HepG2 (cell line): ENCODE data around the gene MICAL3. TPM values are rescaled to one million over a fixed set of nuclear protein-coding genes. Genes with fewer than 3 reads are reported as not detected.

Source experiments
- ATAC-seq: fragments of 200-7000 bp; cut with Tn5 transposase; 3 replicates; pipeline ENCODE4 v1.9.1; 2020; ENCODE audit warnings: mild to moderate bottlenecking, moderate library complexity
- BruUV-seq: library from RNA; stranded (reverse); fragments of 400-500 nt; replicated peaks from 2 replicates; lab custom pipeline; 2021; lab: Mats Ljungman, UMichigan
- CTCF ChIA-PET: fragments of 300-600 bp; formaldehyde crosslinking; extraction: SDS; loops from one replicate; lab custom pipeline; 2021; ENCODE audit warnings: low total read pairs, inconsistent platforms, low intra/inter-chr PET ratio; lab: Yijun Ruan, JAX
- POLR2A ChIA-PET: fragments of 350-600 bp; sonication (Branson Sonifier 250); formaldehyde crosslinking; loops from one replicate; lab custom pipeline; 2020; ENCODE audit warnings: antibody characterized with exemption, inconsistent platforms; lab: Yijun Ruan, JAX
- DNase-seq: peaks from one replicate; pipeline ENCODE4 v3.0.0-alpha.2; 2015; ENCODE audit warnings: low spot score
- FAIRE-seq: peaks from 3 replicates; lab custom pipeline; 2011; peaks lifted over from hg19 to GRCh38; lab: Jason Lieb, UNC
- H2AFZ ChIP-seq: one replicate; pipeline ENCODE4 v1.6.1; 2011; ENCODE audit warnings: low read length, inconsistent platforms
- H3K27ac ChIP-seq: fragments of 300-600 bp; 3 replicates; pipeline ENCODE4 v1.8.0; 2011; ENCODE audit warnings: mixed run types, mild to moderate bottlenecking, mixed read lengths, low read length, inconsistent platforms; ENCODE audit not compliant: insufficient read depth; ENCODE audit errors: extremely low read length
- H3K27me3 ChIP-seq, 2 experiments: fragments of 200-600 bp in 1 of 2; 2 replicates in 1 of 2; 3 replicates in 1 of 2; pipeline versions ENCODE4 v1.6.0 to v1.8.0; 2011; ENCODE audit warnings: low read length in 2 of 2, mild to moderate bottlenecking in 2 of 2, moderate library complexity in 2 of 2, inconsistent platforms in 1 of 2; ENCODE audit not compliant: insufficient read depth in 2 of 2, control insufficient read depth in 1 of 2
- H3K36me3 ChIP-seq, 2 experiments: fragments of 200-600 bp in 1 of 2; replicated peaks in 1 of 2; 2 replicates in 1 of 2; 3 replicates in 1 of 2; pipeline versions ENCODE4 v1.5.1 to v1.8.0; 2011; ENCODE audit warnings: low read length in 2 of 2, inconsistent platforms in 1 of 2; ENCODE audit not compliant: insufficient read depth in 2 of 2, control insufficient read depth in 1 of 2
- H3K4me1 ChIP-seq: 2 replicates; pipeline ENCODE4 v1.5.1; 2012; ENCODE audit warnings: low read length, inconsistent platforms; ENCODE audit not compliant: insufficient read depth
- H3K4me2 ChIP-seq: 2 replicates; pipeline ENCODE4 v1.6.0; 2011; ENCODE audit warnings: low read depth, low read length, inconsistent platforms
- H3K4me3 ChIP-seq, 3 experiments: fragments of 200-600 bp in 1 of 3; sonication (generic), shearing (Covaris generic) in 1 of 3; replicated peaks in 1 of 3; 2 replicates each; pipeline ENCODE4 v1.5.1; 2011 to 2016; ENCODE audit warnings: low read length in 3 of 3, inconsistent platforms in 2 of 3, low read depth in 2 of 3, mild to moderate bottlenecking in 2 of 3, control low read depth in 1 of 3, mixed read lengths in 1 of 3; ENCODE audit not compliant: insufficient read depth in 1 of 3
- H3K79me2 ChIP-seq: one replicate; pipeline ENCODE4 v1.6.1; 2011; ENCODE audit warnings: low read length, inconsistent platforms; ENCODE audit not compliant: insufficient read depth
- H3K9ac ChIP-seq: 2 replicates; pipeline ENCODE4 v1.6.0; 2011; ENCODE audit warnings: mild to moderate bottlenecking, low read depth, low read length, inconsistent platforms; ENCODE audit not compliant: insufficient read depth
- H3K9me3 ChIP-seq: 2 replicates; pipeline ENCODE4 v1.5.1; 2012; ENCODE audit warnings: mild to moderate bottlenecking, low read length
- H4K20me1 ChIP-seq: 2 replicates; pipeline ENCODE4 v1.6.0; 2011; ENCODE audit warnings: inconsistent platforms, mild to moderate bottlenecking, low read length, moderate library complexity; ENCODE audit not compliant: insufficient read depth
- DR1 ChIP-seq: sonication (generic); formaldehyde crosslinking; IDR thresholded peaks from 2 replicates; pipeline ENCODE4 v1.8.0; 2021; ENCODE audit warnings: mild to moderate bottlenecking, missing genetic modification reagents, inconsistent platforms
- EZH2 ChIP-seq: conservative IDR thresholded peaks from 2 replicates; pipeline ENCODE4 v1.6.1; 2012; ENCODE audit warnings: mild to moderate bottlenecking, low read depth, low read length, moderate library complexity
- KAT8 ChIP-seq: IDR thresholded peaks from 2 replicates; pipeline ENCODE4 v1.6.1; 2016; ENCODE audit warnings: missing genetic modification reagents, missing compliant biosample characterization
- MEIS2 ChIP-seq: sonication (generic); formaldehyde crosslinking; IDR thresholded peaks from 2 replicates; pipeline ENCODE4 v1.9.0; 2021; ENCODE audit warnings: mild to moderate bottlenecking, missing genetic modification reagents
- PHF8 ChIP-seq: sonication (generic); formaldehyde crosslinking; IDR thresholded peaks from 2 replicates; pipeline ENCODE4 v1.5.0; 2020; ENCODE audit warnings: missing genetic modification reagents
- RARA ChIP-seq: IDR thresholded peaks from 2 replicates; pipeline ENCODE4 v1.6.1; 2016; ENCODE audit warnings: missing genetic modification reagents, missing compliant biosample characterization
- SALL1 ChIP-seq: sonication (generic); formaldehyde crosslinking; IDR thresholded peaks from 2 replicates; pipeline ENCODE4 v1.8.0; 2022; ENCODE audit warnings: mild to moderate bottlenecking, missing genetic modification reagents
- ZNF335 ChIP-seq: sonication (generic); formaldehyde crosslinking; IDR thresholded peaks from 2 replicates; pipeline ENCODE4 v1.4.0; 2020; ENCODE audit warnings: missing genetic modification reagents
- ZNF432 ChIP-seq: sonication (generic); formaldehyde crosslinking; IDR thresholded peaks from 2 replicates; pipeline ENCODE4 v1.5.0; 2020; ENCODE audit warnings: missing genetic modification reagents, mild to moderate bottlenecking, borderline replicate concordance
- ZNF446 ChIP-seq: sonication (generic); formaldehyde crosslinking; IDR thresholded peaks from 2 replicates; pipeline ENCODE4 v1.5.0; 2020; ENCODE audit warnings: mild to moderate bottlenecking, missing genetic modification reagents
- ZNF703 ChIP-seq: sonication (generic); formaldehyde crosslinking; IDR thresholded peaks from 2 replicates; pipeline ENCODE4 v1.5.1; 2020; ENCODE audit warnings: missing genetic modification reagents, mild to moderate bottlenecking, moderate library complexity, borderline replicate concordance
- WGBS: methylation state at CpG from one replicate; pipeline ENCODE4 v1.1.6; 2017; ENCODE audit warnings: low lambda C conversion rate; 5-methylcytosine and 5-hydroxymethylcytosine counted together
- in situ Hi-C: cut with HindIII; loops from 2 replicates; pipeline ENCODE4 v1.10.0; 2017; ENCODE audit warnings: low pct_unique_long_range_greater_than_20kb; ENCODE audit not compliant: extremely low pct_ligation_motif_present
- intact Hi-C: fragments of 100-400 bp; cut with micrococcal nuclease; formaldehyde crosslinking; loops from one replicate; pipeline ENCODE4 v1.10.0; 2022; ENCODE audit not compliant: unreplicated experiment
- polyA plus RNA-seq, 8 experiments: library from polyadenylated mRNA; depleted of rRNA in 3 of 8; stranded (reverse) in 7 of 8; unstranded in 1 of 8; fragments of >200 nt; fragmentation: Illumina TruSeq in 4 of 8; extraction: Trizol in 4 of 8; gene quantifications; 2 replicates each; pipeline versions ENCODE4 v1.2.1 to v1.2.3, GENCODE V29; 2011 to 2016; ENCODE audit warnings: low read depth in 4 of 8, missing spikeins in 1 of 8, mixed read lengths in 1 of 8; ENCODE audit not compliant: insufficient read depth in 1 of 8
- total RNA-seq, 5 experiments: library from RNA; depleted of rRNA; stranded (reverse); fragments of >200 nt; fragmentation: Illumina TruSeq; extraction: Trizol; gene quantifications; 2 replicates each; pipeline ENCODE4 v1.2.3, GENCODE V29; 2016; ENCODE audit warnings: low read depth in 1 of 5
- TF ChIP-seq, protein P1 (sequence below): sonication (generic); formaldehyde crosslinking; IDR thresholded peaks from 2 replicates; pipeline ENCODE4 v1.5.0; 2020; ENCODE audit warnings: missing genetic modification reagents
- TF ChIP-seq, protein P2 (sequence below): sonication (generic); formaldehyde crosslinking; IDR thresholded peaks from 2 replicates; pipeline ENCODE4 v1.5.1; 2020; ENCODE audit warnings: missing genetic modification reagents, mild to moderate bottlenecking, borderline replicate concordance
- TF ChIP-seq, protein P3 (sequence below): sonication (generic); formaldehyde crosslinking; IDR thresholded peaks from 2 replicates; pipeline ENCODE4 v1.4.0; 2020; ENCODE audit warnings: missing genetic modification reagents
- TF ChIP-seq, protein P4 (sequence below): sonication (generic); formaldehyde crosslinking; IDR thresholded peaks from 2 replicates; pipeline ENCODE4 v1.9.0; 2021; ENCODE audit warnings: missing genetic modification reagents, mild to moderate bottlenecking, borderline replicate concordance
- TF ChIP-seq, protein P5 (sequence below): sonication (generic); formaldehyde crosslinking; conservative IDR thresholded peaks from 2 replicates; pipeline ENCODE4 v1.8.0; 2022; ENCODE audit warnings: low read depth, missing genetic modification reagents
- TF ChIP-seq, protein P6 (sequence below): sonication (generic); formaldehyde crosslinking; IDR thresholded peaks from 2 replicates; pipeline ENCODE4 v1.8.0; 2022; ENCODE audit warnings: missing genetic modification reagents, mild to moderate bottlenecking, borderline replicate concordance

The MICAL3 gene
- total and polyA plus RNA-seq, 2 of the 13 experiments (the other 11 are each of a cell fraction or from before 2014, with no cell fraction given) = 5.3 to 12.5 TPM

DNA sequence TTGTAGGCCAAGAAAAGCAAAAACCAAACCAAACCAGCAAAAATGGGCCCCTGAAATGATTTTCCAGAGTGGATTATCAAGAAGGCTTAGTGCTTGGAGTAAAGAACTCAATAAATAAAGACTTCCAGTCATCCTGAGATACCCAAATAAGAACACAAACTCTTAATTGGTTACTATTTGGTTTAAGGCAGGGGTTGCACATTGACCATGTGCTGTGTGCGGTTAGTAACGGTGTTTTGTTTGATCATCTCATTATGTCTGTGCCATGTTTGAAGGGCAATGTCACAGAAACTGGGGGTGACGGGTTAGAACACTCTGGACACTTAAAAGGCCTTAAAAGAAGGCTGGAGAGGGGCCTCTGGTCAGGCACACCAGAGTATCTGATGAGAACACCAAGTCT is 9.7 kb upstream of the MICAL3 start:
- intact Hi-C loops = loop anchor here (2.0 kb wide), 1 partner anchor 43 kb away; the partner anchor contains the start of gene PEX26
- ATAC-seq (no peak), DNase-seq (no peak), FAIRE-seq (no peak)
- Histone ChIP-seq H3K4me3 (no peak overlapping the region), H3K9me3 (no peaks in the 10 kb centered on the region), H2AFZ (no peak overlapping the region), H3K36me3 (no peaks in the 10 kb centered on the region), H3K4me2 (no peak overlapping the region), H3K4me1 (peaks cover 38% of the 10 kb centered on the region), H3K27ac (no peak overlapping the region), H3K27me3 (peaks cover 0 to 8% of the 10 kb centered on the region in 2 experiments; a peak in 1 of 5 replicates), H4K20me1 (no peaks in the 10 kb centered on the region), H3K9ac (no peak overlapping the region), H3K79me2 (no peaks in the 10 kb centered on the region)
- 2% methylated on average over 3 of the region's 3 CpGs for WGBS
- CTCF ChIA-PET = no interaction called here
- in situ Hi-C loops = no loop called here
- BruUV-seq = no TSS peak
- POLR2A ChIA-PET = interaction anchor here (1.0 to 1.8 kb wide), 3 partner anchors 10 to 30 kb away, joined by 3 to 4 read pairs (median 4); no protein-coding TSS in a partner anchor
- TF ChIP-seq EZH2 = no peak
- TF ChIP-seq, protein P1, sequence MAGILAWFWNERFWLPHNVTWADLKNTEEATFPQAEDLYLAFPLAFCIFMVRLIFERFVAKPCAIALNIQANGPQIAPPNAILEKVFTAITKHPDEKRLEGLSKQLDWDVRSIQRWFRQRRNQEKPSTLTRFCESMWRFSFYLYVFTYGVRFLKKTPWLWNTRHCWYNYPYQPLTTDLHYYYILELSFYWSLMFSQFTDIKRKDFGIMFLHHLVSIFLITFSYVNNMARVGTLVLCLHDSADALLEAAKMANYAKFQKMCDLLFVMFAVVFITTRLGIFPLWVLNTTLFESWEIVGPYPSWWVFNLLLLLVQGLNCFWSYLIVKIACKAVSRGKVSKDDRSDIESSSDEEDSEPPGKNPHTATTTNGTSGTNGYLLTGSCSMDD = no peak
- no peak for TF ChIP-seq MEIS2 (CRISPR knock-in tag)
- TF ChIP-seq, protein P2, sequence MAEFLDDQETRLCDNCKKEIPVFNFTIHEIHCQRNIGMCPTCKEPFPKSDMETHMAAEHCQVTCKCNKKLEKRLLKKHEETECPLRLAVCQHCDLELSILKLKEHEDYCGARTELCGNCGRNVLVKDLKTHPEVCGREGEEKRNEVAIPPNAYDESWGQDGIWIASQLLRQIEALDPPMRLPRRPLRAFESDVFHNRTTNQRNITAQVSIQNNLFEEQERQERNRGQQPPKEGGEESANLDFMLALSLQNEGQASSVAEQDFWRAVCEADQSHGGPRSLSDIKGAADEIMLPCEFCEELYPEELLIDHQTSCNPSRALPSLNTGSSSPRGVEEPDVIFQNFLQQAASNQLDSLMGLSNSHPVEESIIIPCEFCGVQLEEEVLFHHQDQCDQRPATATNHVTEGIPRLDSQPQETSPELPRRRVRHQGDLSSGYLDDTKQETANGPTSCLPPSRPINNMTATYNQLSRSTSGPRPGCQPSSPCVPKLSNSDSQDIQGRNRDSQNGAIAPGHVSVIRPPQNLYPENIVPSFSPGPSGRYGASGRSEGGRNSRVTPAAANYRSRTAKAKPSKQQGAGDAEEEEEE (CRISPR knock-in tag) = no peak
- TF ChIP-seq, protein P3, sequence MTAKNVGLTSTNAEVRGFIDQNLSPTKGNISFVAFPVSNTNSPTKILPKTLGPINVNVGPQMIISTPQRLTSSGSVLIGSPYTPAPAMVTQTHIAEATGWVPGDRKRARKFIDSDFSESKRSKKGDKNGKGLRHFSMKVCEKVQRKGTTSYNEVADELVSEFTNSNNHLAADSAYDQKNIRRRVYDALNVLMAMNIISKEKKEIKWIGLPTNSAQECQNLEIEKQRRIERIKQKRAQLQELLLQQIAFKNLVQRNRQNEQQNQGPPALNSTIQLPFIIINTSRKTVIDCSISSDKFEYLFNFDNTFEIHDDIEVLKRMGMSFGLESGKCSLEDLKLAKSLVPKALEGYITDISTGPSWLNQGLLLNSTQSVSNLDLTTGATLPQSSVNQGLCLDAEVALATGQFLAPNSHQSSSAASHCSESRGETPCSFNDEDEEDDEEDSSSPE = no peak
- TF ChIP-seq RARA (CRISPR knock-in tag) = no peak
- TF ChIP-seq ZNF432 (CRISPR knock-in tag) = no peak
- TF ChIP-seq SALL1 (CRISPR knock-in tag) = no peak
- no peak for TF ChIP-seq DR1 (CRISPR knock-in tag)
- TF ChIP-seq PHF8 (CRISPR knock-in tag) = no peak
- TF ChIP-seq, protein P4, sequence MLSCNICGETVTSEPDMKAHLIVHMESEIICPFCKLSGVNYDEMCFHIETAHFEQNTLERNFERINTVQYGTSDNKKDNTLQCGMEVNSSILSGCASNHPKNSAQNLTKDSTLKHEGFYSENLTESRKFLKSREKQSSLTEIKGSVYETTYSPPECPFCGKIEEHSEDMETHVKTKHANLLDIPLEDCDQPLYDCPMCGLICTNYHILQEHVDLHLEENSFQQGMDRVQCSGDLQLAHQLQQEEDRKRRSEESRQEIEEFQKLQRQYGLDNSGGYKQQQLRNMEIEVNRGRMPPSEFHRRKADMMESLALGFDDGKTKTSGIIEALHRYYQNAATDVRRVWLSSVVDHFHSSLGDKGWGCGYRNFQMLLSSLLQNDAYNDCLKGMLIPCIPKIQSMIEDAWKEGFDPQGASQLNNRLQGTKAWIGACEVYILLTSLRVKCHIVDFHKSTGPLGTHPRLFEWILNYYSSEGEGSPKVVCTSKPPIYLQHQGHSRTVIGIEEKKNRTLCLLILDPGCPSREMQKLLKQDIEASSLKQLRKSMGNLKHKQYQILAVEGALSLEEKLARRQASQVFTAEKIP (CRISPR knock-in tag) = no peak
- TF ChIP-seq ZNF703 = no peak
- TF ChIP-seq ZNF446 (CRISPR knock-in tag) = no peak
- TF ChIP-seq KAT8 (CRISPR knock-in tag) = no peak
- TF ChIP-seq, protein P5, sequence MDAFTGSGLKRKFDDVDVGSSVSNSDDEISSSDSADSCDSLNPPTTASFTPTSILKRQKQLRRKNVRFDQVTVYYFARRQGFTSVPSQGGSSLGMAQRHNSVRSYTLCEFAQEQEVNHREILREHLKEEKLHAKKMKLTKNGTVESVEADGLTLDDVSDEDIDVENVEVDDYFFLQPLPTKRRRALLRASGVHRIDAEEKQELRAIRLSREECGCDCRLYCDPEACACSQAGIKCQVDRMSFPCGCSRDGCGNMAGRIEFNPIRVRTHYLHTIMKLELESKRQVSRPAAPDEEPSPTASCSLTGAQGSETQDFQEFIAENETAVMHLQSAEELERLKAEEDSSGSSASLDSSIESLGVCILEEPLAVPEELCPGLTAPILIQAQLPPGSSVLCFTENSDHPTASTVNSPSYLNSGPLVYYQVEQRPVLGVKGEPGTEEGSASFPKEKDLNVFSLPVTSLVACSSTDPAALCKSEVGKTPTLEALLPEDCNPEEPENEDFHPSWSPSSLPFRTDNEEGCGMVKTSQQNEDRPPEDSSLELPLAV (CRISPR knock-in tag) = no peak
- TF ChIP-seq, protein P6, sequence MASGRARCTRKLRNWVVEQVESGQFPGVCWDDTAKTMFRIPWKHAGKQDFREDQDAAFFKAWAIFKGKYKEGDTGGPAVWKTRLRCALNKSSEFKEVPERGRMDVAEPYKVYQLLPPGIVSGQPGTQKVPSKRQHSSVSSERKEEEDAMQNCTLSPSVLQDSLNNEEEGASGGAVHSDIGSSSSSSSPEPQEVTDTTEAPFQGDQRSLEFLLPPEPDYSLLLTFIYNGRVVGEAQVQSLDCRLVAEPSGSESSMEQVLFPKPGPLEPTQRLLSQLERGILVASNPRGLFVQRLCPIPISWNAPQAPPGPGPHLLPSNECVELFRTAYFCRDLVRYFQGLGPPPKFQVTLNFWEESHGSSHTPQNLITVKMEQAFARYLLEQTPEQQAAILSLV (CRISPR knock-in tag) = no peak
- TF ChIP-seq ZNF335 (CRISPR knock-in tag) = no peak
